Stromal cell of bone marrow (primary cell): ENCODE results near the gene CAPN12.
"Not testable (repeated sequence)": the region's sequence is repeated elsewhere in the genome, so short reads cannot be mapped to it uniquely, and the experiment has no call there.

Source experiments
- DNase-seq: peaks from one replicate; pipeline ENCODE4 v3.0.0-alpha.2; 2012; ENCODE audit warnings: low read depth

The CAPN12 gene, protein sequence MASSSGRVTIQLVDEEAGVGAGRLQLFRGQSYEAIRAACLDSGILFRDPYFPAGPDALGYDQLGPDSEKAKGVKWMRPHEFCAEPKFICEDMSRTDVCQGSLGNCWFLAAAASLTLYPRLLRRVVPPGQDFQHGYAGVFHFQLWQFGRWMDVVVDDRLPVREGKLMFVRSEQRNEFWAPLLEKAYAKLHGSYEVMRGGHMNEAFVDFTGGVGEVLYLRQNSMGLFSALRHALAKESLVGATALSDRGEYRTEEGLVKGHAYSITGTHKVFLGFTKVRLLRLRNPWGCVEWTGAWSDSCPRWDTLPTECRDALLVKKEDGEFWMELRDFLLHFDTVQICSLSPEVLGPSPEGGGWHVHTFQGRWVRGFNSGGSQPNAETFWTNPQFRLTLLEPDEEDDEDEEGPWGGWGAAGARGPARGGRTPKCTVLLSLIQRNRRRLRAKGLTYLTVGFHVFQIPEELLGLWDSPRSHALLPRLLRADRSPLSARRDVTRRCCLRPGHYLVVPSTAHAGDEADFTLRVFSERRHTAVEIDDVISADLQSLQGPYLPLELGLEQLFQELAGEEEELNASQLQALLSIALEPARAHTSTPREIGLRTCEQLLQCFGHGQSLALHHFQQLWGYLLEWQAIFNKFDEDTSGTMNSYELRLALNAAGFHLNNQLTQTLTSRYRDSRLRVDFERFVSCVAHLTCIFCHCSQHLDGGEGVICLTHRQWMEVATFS

GRCh38 chr19:38744298-38744681, at the start of gene CAPN12:
CAPN12 (minus strand) TSS chr19:38744474; CDS start chr19:38744165, 309 bp downstream.
- DNase-seq = no peak

GRCh38 chr19:38793671-38794070, 49.4 kb upstream of the CAPN12 start:
- no peak for DNase-seq

GRCh38 chr19:38793177-38793576, 48.9 kb upstream of the CAPN12 start:
- DNase-seq = no peak

GRCh38 chr19:38792250-38793111, 48.2 kb upstream of the CAPN12 start:
- DNase-seq = no peak

DNA sequence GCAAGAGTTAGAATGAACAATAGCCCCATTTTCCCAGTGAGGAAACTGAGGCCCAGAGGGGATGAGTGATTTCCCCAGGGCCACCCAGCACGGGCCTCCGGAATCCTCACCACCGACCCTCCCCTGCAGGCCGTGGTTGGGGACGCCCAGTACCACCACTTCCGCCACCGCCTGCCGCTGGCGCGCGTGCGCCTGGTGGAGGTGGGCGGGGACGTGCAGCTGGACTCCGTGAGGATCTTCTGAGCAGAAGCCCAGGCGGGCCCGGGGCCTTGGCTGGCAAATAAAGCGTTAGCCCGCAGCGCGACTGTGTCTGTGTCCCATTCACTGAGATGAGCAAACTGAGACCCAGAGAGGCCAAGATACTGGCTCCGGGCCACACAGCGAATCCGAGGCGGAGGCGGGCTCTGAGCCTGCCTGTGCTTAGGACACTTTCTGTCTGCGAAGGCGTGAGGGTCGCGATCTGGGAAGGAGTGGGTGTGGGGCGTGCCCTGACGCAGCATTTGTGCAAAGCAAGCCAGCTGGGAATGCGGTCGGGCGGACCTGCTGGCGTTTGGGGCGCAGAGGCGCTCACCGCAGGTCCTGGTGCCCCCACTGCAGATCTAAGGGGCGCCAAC, 47.3 kb upstream of the CAPN12 start:
- DNase-seq = not testable (repeated sequence)

GRCh38 chr19:38790507-38791403, 46.5 kb upstream of the CAPN12 start:
- not testable (repeated sequence) for DNase-seq

DNA sequence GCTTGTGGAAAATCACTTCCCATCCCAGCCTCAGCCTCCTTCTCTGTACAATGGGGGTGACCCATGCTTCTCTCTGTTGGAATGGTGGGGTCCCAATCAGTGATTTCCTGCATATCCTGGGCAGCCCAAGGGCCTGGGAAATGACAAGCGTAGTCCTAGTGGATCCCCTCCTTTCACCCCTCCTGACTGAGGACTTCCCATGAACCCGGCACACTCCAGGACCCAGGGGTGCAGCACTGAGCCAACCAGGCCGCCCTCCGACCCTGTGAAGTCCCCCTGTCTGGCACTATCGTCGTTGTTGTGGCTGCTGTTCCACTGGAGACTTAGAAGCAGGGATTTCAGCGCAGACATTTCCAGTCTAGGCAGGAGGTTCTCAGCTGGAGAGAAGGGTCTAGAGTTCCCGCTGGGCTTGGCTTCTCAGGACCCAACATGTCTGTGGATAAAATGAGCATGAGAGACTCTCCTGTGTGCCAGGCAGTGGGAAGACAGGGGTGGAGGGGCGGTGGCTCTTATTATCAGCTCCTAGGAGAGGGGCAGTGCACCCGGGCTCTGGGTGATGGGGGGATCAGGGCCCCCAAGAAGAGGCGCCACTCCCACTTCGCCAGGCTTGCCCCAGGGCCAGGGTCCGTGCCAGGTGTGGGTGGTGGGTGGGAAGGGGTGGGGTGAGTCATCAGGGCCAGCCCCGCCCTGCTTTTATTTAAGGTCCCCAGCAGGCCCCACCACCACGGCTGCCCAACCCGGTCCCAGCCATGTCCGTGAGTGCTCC, 44.4 kb upstream of the CAPN12 start, which contains the start of gene LGALS7B:
TSS of gene LGALS7B (plus strand) at position 723 of the 766 bp plus-strand sequence. CDS start at position 750, 27 bp downstream.
- no peak for DNase-seq

DNA sequence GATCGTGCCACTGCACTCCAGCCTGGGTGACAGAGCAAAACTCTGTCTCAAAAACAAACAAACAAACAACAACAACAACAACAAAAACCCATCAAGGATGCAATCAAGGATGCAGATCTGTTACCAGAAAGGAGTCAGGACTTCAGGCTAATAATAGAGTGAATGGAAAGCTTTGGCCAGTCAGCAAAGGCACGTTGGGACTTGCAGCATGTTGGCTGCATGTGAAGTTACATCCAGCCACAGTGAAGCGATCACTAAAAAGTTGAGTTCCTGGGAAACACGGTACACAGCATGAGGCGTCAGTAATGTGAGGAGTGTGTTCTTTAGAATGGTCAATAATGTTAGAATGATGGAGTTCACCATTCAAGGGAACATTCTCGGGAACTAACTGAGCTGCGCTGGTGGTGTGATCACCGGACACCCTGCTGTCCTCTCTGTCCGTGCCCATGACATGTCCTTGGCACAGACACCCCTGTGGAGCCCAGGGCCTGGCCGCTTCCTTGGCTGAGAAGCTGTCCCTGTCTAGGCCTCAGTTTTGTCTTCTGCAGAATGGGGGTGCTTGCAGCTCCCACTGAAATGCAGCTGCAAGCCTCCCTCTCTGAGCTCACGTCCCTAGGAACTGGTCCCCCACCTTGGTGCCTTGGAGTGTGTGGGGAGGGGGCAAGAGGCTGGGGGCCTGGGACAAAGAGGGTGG, 42.4 kb upstream of the CAPN12 start:
- DNase-seq = no peak

- not testable (repeated sequence) for DNase-seq
Observed at GRCh38 chr19:38786061-38786460, 41.8 kb upstream of the CAPN12 start.

DNA sequence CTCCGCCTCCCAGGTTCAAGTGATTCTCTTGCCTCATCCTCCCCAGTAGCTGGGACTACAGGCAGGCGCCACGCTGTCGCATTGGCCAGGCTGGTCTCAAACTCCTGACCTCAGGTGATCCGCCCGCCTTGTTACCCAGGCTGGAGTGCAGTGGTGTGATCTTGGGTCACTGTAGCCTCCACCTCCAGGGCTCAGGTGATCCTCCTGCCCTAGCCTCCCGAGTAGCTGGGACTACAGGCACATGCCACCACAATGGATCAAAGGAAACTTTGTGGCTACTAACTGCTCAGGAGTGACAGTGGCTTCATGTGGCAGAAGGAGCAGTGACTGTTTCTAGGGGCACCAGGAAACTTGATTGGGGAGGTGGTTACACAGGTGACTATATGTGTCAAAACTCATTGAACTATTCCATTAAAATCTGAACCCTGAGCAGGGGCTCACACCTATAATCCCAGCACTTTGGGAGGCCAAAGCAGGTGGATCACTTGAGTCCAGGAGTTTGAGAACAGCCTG, 41.0 kb upstream of the CAPN12 start:
- DNase-seq = no peak

GRCh38 chr19:38784224-38784623, 40.0 kb upstream of the CAPN12 start:
- DNase-seq = no peak

DNA sequence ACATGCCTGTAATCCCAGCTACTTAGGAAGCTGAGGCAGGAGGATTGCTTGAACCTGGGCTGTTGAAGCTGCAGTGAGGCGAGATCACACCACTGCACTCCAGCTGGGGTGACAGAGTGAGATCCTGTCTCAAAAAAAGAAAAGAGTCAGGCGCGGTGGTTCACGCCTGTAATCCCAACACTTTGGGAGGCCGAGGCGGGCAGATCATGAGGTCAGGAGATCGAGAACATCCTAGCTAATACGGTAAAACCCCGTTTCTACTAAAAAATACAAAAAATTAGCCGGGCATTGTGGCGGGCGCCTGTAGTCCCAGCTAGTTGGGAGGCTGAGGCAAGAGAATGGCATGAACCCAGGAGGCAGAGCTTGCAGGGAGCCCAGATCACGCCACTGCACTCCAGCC, 37.9 kb upstream of the CAPN12 start:
- DNase-seq = not testable (repeated sequence)

DNA sequence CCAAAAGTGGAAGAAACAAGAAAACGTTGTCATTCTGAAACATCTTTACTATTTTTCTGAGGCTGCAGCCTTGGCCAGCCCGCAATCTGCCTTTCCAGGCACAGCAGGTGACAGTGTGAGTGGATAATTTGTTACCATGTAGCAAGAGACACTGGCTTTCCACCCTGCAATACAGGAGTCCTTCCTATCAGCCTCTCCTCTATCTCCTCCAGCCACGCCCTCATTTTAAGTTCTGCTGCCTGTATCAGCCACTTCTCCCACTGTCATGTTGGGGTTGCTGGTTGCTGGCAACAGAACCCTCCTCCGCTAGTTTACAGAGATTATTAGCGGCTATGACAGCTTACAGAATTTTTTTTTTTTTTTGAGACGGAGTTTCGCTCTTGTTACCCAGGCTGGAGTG, 36.8 kb upstream of the CAPN12 start:
- no peak for DNase-seq

DNA sequence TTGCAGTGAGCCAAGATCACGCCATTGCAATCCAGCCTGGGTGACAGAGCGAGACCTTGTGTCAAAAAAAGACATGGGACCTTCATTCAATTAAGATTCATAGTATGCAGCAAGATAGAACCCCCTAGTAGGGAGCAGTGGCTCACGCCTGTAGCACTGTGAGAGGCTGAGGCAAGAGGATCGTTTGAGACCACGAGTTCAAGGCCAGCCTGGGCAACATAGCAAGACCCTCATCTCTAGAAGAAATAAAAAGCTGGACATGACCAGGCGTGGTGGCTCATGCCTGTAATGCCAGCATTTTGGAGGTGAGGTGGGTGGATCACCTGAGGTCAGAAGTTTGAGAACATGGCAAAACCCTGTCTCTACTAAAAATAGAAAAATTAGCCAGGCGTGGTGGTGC, 36.2 kb upstream of the CAPN12 start:
- DNase-seq = no peak

DNA sequence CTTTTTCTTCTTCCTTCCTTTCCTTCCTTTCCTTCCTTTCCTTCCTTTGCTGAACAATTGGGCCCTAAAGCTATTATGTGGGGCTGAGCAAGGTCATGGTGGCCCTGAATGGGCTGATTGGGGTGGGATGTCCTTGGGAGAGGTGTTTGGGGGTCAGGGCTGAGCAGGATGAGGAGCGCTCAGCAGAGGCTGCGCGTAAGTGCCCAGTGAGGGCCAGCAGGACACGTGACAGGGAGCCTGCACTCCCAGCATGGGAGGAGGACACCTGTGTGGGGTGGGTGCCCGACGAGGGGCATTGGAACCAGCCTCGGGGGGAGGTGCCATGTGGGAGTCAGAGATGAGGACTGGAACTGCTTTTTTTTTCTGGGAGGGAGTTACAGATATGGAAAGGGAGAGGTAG, 34.5 kb upstream of the CAPN12 start:
- DNase-seq = no peak

GRCh38 chr19:38774181-38774950, 30.1 kb upstream of the CAPN12 start:
- DNase-seq = no peak

GRCh38 chr19:38773469-38774177, 29.3 kb upstream of the CAPN12 start, which contains the start of gene LGALS7:
LGALS7 (minus strand) TSS chr19:38773517; CDS start chr19:38773492, 25 bp downstream.
- DNase-seq = no peak

- DNase-seq = not testable (repeated sequence)
Observed at GRCh38 chr19:38771569-38771968, 27.3 kb upstream of the CAPN12 start.
